GM18520 (cell line): ENCODE measurements around the gene FAM131C.
A peak's percentile ranks its signal among the peaks of the same experiment; 100 is the strongest.

Source experiments
- ATAC-seq: cut with Tn5 transposase; IDR thresholded peaks from one replicate; pipeline ENCODE4 v1.9.1; 2021; ENCODE audit not compliant: unreplicated experiment

The FAM131C gene

DNA sequence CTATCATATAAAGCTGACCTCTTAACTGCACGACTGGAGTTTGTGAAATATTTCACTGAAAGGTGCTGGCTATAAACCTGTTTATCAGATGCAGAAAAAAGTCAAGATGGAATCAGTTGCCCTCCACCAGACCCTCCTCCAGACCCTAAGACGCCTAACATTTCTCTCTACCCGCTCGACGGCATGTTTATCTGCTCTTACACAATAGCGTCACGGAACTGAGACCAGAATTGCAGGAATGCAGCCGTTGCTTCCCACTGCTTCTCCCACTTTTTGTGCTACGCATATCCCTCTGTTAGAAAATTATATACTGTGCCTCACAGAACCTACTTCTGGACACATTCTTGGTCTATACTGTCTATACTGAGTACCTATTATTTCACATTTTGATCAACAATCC is 28.2 kb upstream of the FAM131C start:
- no peak for ATAC-seq

- ATAC-seq, result no peak
Measured at GRCh38 chr1:16099412-16099811, 26.0 kb upstream of the FAM131C start.

- no peak for ATAC-seq
Measured at GRCh38 chr1:16095447-16095846, 22.0 kb upstream of the FAM131C start.

GRCh38 chr1:16094453-16095158 is 21.2 kb upstream of the FAM131C start:
- ATAC-seq, result no peak

DNA sequence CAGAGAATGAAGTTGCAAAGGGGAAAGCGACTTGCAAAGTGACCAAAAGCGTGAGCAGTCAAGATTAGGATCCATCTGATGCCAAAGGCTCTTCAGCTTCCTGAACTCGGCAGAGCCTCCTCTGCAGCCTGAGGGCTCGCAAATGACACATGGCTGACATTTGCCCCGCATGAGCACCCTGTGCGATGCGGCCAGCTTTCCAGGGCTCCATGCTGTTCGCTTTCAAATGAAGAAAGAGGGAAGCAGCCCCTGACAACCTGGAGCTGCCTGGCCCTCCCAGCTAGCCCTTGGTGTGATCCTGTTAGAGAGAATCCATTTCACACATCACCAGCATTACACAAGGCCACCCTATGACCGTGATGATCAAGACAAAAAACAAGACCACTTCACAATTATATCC is 20.2 kb upstream of the FAM131C start:
- ATAC-seq, result no peak

- ATAC-seq, result no peak
Measured at GRCh38 chr1:16092923-16093511, 19.6 kb upstream of the FAM131C start.

GRCh38 chr1:16092097-16092922 is 18.9 kb upstream of the FAM131C start:
- no peak for ATAC-seq

DNA sequence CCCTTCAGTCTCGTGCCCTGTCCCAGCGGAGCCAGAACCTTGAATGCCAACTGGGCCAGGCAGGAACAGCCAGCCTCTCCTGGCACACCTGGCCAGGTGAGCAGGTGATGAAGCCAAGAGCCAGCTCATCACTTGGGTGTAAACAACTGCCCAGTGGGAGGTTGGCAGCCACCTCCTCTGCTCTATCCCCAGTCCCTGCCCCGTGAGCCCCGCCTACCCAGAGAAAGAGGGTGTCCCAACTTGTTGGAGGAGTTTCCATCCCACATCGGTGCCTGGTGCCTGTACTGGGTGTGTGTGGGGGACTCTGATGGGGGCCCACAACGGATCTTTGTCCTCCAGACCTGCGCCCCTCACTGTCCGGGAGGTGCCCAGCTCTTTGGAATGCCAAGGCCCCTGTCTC is 17.8 kb upstream of the FAM131C start:
- no peak for ATAC-seq

- ATAC-seq, result no peak
Measured at GRCh38 chr1:16090076-16090826, 16.8 kb upstream of the FAM131C start.

DNA sequence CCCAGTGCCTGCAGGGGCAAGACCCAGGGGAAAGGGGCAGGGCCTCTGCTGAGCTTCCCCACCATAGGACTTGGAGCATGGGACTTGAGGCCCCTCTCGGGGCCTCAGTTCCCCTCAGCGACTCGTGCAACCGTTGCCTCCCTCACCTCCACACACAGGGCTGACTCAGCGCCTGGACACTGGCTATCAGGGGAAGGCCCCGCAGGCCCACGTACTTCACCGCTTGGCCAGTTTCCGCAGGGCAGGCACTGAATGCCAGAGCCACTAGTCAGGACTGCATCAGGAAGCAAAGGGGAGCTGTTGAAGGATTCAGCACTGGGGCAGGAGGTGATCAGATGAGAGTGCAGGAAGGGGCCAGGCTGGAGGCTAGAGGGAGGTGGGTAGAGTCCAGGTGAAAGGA is 15.5 kb upstream of the FAM131C start:
- no peak for ATAC-seq

- ATAC-seq, result no peak
Measured at GRCh38 chr1:16088351-16088911, 15.0 kb upstream of the FAM131C start.

DNA sequence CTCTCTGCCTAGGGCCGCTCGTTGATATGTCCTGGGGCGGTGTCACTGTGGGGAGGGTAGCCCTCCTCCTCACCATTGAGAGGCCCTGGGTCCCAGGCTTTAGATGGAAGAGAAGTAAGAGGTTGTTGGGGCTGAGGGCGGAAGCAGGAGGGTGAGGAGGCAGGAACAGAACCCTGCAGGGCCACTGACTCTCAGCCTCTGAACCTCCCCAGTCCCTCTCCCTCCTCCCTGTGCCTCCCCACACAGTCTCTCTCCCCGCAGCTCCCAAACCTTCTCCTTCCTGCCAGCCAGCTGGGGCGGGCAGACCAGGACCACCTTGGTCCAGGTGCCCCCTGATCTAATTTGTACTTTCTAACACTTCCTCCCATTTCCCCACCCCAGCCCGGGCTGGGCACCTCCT is 14.3 kb upstream of the FAM131C start:
- ATAC-seq, result no peak

- ATAC-seq, result no peak
Measured at GRCh38 chr1:16085522-16085921, 12.1 kb upstream of the FAM131C start.

DNA sequence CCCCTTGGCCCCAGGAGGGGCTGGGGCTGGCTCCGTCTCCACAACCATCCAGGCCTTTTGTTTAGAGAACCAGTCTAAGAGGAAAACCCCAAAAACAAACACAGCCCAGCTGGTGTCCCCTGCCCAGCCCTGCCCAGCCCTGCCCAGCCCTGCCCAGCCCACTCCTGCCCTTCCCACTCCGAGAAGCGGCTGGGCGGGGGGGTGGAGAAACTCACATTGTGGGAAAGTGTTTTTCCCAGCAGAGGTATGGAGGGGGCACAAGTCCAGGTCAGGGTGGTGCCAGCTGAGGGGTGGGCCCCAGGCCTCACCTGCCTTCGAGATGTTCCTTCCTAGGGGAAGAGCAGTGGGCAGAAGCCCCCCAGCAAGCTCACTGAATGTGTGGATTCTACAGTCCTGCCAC is 10.0 kb upstream of the FAM131C start:
- ATAC-seq, result no peak

DNA sequence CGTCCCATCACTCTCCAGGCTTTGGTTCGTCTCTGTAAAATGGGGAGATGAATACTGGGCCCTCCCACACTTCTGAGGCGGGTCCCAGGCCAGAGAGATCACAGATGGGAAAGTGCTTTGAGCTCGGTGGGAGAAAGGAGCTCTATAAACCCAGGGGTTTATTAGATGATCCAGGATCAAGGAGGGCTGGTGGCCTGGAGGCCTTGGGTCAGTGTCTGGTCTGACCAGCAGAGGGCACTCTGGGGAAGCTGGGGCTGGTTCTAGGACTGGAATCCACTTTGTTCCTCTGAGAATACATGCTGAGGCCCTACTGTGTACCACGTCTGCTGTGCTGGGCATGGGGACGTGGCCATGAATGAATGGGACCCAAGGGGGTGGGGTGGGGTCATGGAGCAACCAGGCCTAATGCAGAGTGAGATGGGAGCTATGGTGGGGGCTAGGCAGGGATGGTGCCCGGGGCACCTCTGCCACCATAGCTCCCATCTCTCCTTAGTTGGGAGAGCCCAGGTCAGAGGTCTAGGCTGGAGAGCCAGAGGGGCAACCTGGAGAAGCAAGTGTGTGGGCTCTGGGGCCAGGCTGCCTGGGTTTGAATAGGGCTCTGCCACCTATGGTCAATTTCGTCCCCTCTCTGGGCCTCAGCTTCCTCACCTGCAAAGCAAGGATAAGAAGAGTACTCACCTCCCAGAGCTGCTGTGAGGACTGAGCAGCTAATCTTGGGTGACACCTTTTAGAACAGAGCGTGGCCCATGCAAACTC is 9.0 kb upstream of the FAM131C start:
- no peak for ATAC-seq

DNA sequence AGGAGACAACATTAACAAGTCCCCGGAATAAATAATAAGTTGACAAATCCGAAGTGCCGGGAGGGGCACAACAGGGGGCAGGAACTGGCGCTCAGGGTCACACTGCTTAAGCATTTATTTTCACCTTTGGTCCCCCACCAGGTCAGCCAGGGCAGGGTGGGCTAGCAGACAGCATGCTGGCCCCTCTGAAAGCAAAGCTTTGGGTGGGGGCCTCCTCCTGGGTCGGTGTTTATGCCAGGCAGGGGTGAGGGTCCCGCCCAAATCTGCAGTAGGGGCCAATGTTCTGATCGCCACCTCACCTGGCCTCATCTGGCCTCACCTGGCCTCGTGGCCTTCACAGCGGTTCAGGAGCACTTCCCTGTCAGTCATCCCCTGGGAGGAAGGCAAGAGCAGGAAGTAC is 8.2 kb upstream of the FAM131C start:
- no peak for ATAC-seq

GRCh38 chr1:16080422-16081150 is 7.1 kb upstream of the FAM131C start:
- ATAC-seq, result no peak

GRCh38 chr1:16078925-16079656 is 5.6 kb upstream of the FAM131C start:
- peak; percentile 36 for ATAC-seq
